ENCODE results near the gene HSPB7. TPM values are rescaled to one million over a fixed set of nuclear protein-coding genes. Genes with fewer than 3 reads are reported as not detected.
A peak's percentile ranks its signal among the peaks of the same experiment; 100 is the strongest.

The HSPB7 gene
- total RNA-seq, 5 donors from 2014 or later (not counting 1 experiment from before 2014, with no cell fraction given) = 0.19 TPM; not detected in 4

DNA sequence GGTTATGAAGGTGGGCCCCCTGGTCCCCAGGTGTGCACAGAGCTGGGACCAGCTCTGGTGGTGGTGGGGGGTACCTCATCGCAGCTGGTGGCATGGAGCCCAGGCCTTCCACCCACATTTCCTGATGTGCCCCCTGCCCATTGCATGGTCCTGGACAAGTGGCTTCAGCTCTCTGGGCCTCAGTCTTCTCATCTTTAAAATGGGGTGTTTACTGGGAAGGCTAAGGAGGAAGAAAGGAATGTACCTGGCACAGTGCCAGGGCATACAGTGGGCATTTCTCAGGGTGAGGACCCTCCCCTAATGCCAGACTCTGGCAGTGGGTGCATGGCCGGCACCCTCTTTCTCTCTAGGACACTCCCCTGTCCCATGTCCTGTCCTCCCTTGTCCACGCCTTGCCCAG is 33.2 kb upstream of the HSPB7 start:
- DNase-seq (no peak), ATAC-seq (replicated peaks in 1 of 4) (no peak)
- ChIA-PET CTCF (no interaction called here), POLR2A (no interaction called here)
- Histone ChIP-seq H3K9me3 (no peaks in the 10 kb centered on the region), H3K36me3 (ENCODE audit: control insufficient read depth in 2 of 2, extremely low read depth in 1 of 2, insufficient read depth in 1 of 2, low read length in 1 of 2) (no peaks in the 10 kb centered on the region), H3K4me3 (ENCODE audit: control insufficient read depth in 1 of 2, extremely low read depth in 1 of 2, low read length in 1 of 2) (no peak overlapping the region), H3K27ac (ENCODE audit: low read length) (no peak overlapping the region), H3K4me1 (ENCODE audit: control insufficient read depth in 1 of 2, extremely low read depth in 1 of 2, insufficient read depth in 2 of 2, low read length in 2 of 2) (peaks cover 2 to 13% of the 10 kb centered on the region in 2 experiments), H3K27me3 (replicated peaks in 1 of 2; ENCODE audit: control insufficient read depth in 2 of 2, extremely low read depth in 1 of 2, insufficient read depth in 2 of 2, low read length in 1 of 2) (peaks cover 0 to 46% of the 10 kb centered on the region in 2 experiments)
- Mint-ChIP-seq H3K4me1 (peaks cover 0 to 9% (median 6%) of the 10 kb centered on the region in 3 donors), H3K4me3 (no peak overlapping the region), H3K27me3 (peaks cover 6 to 11% of the 10 kb centered on the region in 2 donors), H3K27ac (no peak overlapping the region), H3K36me3 (no peaks in the 10 kb centered on the region), H3K9me3 (no peaks in the 10 kb centered on the region)
- 80% methylated on average over 1 of the region's 3 CpGs for WGBS (ENCODE audit: insufficient coverage)

- H3K27ac Mint-ChIP-seq = no peak overlapping the region
- WGBS (ENCODE audit: insufficient coverage) = no CpG with 5 or more reads among the region's 7 CpGs
Measured at GRCh38 chr1:16050328-16050727, 32.5 kb upstream of the HSPB7 start.

DNA sequence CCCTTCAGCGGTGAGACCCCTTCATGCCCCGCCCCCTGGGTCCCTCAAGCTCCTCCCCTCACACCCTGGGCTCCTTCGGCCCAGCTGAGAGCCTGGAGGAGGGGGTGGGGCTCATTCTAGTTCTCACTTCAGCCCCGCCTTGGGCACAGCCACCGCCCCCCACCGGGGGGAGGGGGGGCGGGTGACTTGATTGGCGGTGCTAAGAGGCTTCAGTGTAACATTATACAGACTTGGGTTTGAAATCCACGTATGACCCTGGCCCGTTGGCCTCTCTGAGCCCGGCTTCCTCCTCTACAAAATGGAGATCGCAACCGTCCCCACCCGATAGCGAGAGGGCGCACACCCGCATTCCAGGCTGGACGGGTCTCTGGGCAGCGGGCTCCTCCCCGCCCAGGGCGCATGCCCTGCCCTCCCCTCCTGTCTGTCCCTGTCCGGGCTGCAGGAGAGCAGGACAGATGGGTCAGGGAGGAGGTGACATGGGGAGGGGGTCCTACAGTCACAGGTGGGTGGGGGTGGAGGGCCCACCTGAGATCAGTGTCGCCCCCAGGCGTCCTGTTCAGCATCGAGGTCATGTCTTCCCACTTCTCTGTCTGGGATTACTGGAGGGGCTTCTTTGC is 30.8 kb upstream of the HSPB7 start:
- H3K27me3 Mint-ChIP-seq = peaks cover 6 to 11% of the 10 kb centered on the region in 2 donors
- no peaks in the 10 kb centered on the region for H3K9me3 Mint-ChIP-seq
- 9% methylated on average over 8 of the region's 25 CpGs for WGBS (ENCODE audit: insufficient coverage)
- DNase-seq = peak in 27 of 35 experiments; percentile 7 to 50 (median 34)
- no peaks in the 10 kb centered on the region for H3K36me3 Mint-ChIP-seq
- POLR2A ChIA-PET = no interaction called here
- peaks cover 2 to 9% of the 10 kb centered on the region in 2 experiments for H3K4me1 ChIP-seq (ENCODE audit: control insufficient read depth in 1 of 2, extremely low read depth in 1 of 2, insufficient read depth in 2 of 2, low read length in 2 of 2)
- peak; percentile 40 to 82 (median 44) for ATAC-seq (replicated peaks in 1 of 4)
- no peaks in the 10 kb centered on the region for H3K36me3 ChIP-seq (ENCODE audit: control insufficient read depth in 2 of 2, extremely low read depth in 1 of 2, insufficient read depth in 1 of 2, low read length in 1 of 2)
- H3K4me3 Mint-ChIP-seq = peak overlapping the region; percentile 21 to 67 (median 31)
- H3K4me3 ChIP-seq (ENCODE audit: control insufficient read depth in 1 of 2, extremely low read depth in 1 of 2, low read length in 1 of 2) = peak overlapping the region; percentile 23 to 34
- H3K9me3 ChIP-seq = no peaks in the 10 kb centered on the region
- H3K4me1 Mint-ChIP-seq = peaks cover 0 to 5% (median 2%) of the 10 kb centered on the region in 3 donors
- H3K27me3 ChIP-seq (replicated peaks in 1 of 2; ENCODE audit: control insufficient read depth in 2 of 2, extremely low read depth in 1 of 2, insufficient read depth in 2 of 2, low read length in 1 of 2) = peaks cover 0 to 46% of the 10 kb centered on the region in 2 experiments
- no peak overlapping the region for H3K27ac Mint-ChIP-seq
- CTCF ChIA-PET = interaction anchor here (0.5 to 0.6 kb wide), 2 partner anchors 137 to 903 kb away, joined by 3 to 4 read pairs; no protein-coding TSS in a partner anchor
- H3K27ac ChIP-seq (ENCODE audit: low read length) = no peak overlapping the region

More at GRCh38 chr1:16050328-16050727, 32.5 kb upstream of the HSPB7 start:
- Histone ChIP-seq H3K4me3 (ENCODE audit: control insufficient read depth in 1 of 2, extremely low read depth in 1 of 2, low read length in 1 of 2) (no peak overlapping the region), H3K36me3 (ENCODE audit: control insufficient read depth in 2 of 2, extremely low read depth in 1 of 2, insufficient read depth in 1 of 2, low read length in 1 of 2) (no peaks in the 10 kb centered on the region), H3K9me3 (no peaks in the 10 kb centered on the region), H3K27me3 (replicated peaks in 1 of 2; ENCODE audit: control insufficient read depth in 2 of 2, extremely low read depth in 1 of 2, insufficient read depth in 2 of 2, low read length in 1 of 2) (peaks cover 0 to 46% of the 10 kb centered on the region in 2 experiments), H3K27ac (ENCODE audit: low read length) (no peak overlapping the region), H3K4me1 (ENCODE audit: control insufficient read depth in 1 of 2, extremely low read depth in 1 of 2, insufficient read depth in 2 of 2, low read length in 2 of 2) (peaks cover 2 to 9% of the 10 kb centered on the region in 2 experiments)
- CTCF ChIA-PET = interaction anchor here in 1 of 2 donors (0.5 kb wide), 1 partner anchor 42 kb away, joined by 3 read pairs; no protein-coding TSS in a partner anchor
- Mint-ChIP-seq H3K4me3 (peak overlapping the region in 1 of 3 donors; percentile 67), H3K36me3 (no peaks in the 10 kb centered on the region), H3K9me3 (no peaks in the 10 kb centered on the region), H3K27me3 (peaks cover 6 to 11% of the 10 kb centered on the region in 2 donors), H3K4me1 (peaks cover 0 to 5% (median 2%) of the 10 kb centered on the region in 3 donors)
- POLR2A ChIA-PET = no interaction called here
- no peak for ATAC-seq (replicated peaks in 1 of 4)
- no peak for DNase-seq

DNA sequence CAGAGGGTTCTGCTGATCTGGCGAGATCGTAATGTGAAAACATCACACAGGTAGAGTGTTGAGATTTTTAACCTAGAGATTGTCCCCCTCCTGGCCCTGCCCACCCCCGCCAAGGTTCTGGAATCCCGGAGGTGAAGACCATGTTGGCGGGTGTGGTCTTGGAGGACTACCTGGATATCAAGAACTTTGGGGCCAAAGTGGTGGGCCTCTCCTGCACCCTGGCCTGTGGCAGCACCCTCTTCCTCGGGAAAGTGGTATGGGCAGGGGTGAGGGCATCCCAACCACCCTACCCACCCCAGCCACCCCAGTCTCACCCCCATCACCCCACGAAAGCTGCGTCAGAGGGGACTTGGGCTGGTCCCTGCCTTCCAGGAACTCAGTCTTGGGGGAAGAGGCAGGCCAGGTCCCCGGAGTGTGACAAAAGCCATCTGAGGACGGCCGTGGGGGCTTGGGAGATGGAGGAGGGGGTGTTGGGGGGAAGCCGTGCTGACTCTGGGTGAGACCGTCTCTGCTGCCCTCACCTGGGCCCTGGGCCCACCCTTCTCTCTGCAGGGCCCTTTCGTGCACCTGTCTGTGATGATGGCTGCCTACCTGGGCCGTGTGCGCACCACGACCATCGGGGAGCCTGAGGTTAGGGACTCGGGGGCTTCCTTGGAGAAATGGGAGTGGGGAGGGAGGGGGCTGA is 30.1 kb upstream of the HSPB7 start:
- H3K27me3 ChIP-seq (replicated peaks in 1 of 2; ENCODE audit: control insufficient read depth in 2 of 2, extremely low read depth in 1 of 2, insufficient read depth in 2 of 2, low read length in 1 of 2) = peaks cover 0 to 46% of the 10 kb centered on the region in 2 experiments
- Mint-ChIP-seq H3K4me1 (peaks cover 0 to 5% (median 2%) of the 10 kb centered on the region in 3 donors), H3K27ac (no peak overlapping the region), H3K27me3 (peaks cover 6 to 14% of the 10 kb centered on the region in 2 donors), H3K9me3 (no peaks in the 10 kb centered on the region), H3K36me3 (no peaks in the 10 kb centered on the region), H3K4me3 (peak overlapping the region in 1 of 3 donors; percentile 67)
- H3K4me1 ChIP-seq (ENCODE audit: control insufficient read depth in 1 of 2, extremely low read depth in 1 of 2, insufficient read depth in 2 of 2, low read length in 2 of 2) = peaks cover 2 to 9% of the 10 kb centered on the region in 2 experiments
- no peak overlapping the region for H3K4me3 ChIP-seq (ENCODE audit: control insufficient read depth in 1 of 2, extremely low read depth in 1 of 2, low read length in 1 of 2)
- no peaks in the 10 kb centered on the region for H3K36me3 ChIP-seq (ENCODE audit: control insufficient read depth in 2 of 2, extremely low read depth in 1 of 2, insufficient read depth in 1 of 2, low read length in 1 of 2)
- DNase-seq (no peak), ATAC-seq (replicated peaks in 1 of 4) (peak in 1 of 4 experiments; percentile 12)
- ChIA-PET CTCF (interaction anchor here (0.5 to 0.6 kb wide), 3 partner anchors 90 to 904 kb away, joined by 3 to 9 read pairs (median 4); no protein-coding TSS in a partner anchor), POLR2A (no interaction called here)
- no peak overlapping the region for H3K27ac ChIP-seq (ENCODE audit: low read length)
- 84% methylated on average over 8 of the region's 19 CpGs for WGBS (ENCODE audit: insufficient coverage)
- H3K9me3 ChIP-seq = no peaks in the 10 kb centered on the region

GRCh38 chr1:16046842-16047241 is 29.0 kb upstream of the HSPB7 start:
- CTCF ChIA-PET = no interaction called here
- WGBS (ENCODE audit: insufficient coverage) = 75% methylated on average over 7 of the region's 7 CpGs
- no peak overlapping the region for H3K27ac Mint-ChIP-seq

DNA sequence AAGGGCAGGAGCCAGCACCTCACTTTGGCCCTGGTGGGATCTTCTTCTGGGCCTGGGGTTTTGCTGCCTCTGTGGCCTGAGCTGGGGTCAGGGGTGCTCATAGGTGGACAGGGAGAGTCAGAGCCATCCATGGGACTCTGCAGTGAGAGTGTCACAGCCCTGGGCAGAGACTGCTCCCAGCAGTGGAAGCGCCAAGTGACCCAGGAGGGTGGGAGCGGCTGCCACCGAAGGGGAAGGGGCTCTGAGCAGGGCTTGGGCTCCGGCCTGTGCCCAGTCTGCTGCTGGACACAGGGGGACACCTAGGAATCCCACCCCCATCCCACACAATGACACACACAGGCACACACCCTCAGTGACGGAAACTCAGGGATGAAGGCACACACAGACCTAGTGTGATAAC is 26.1 kb upstream of the HSPB7 start:
- Histone ChIP-seq H3K9me3 (no peaks in the 10 kb centered on the region), H3K4me1 (ENCODE audit: control insufficient read depth in 1 of 2, extremely low read depth in 1 of 2, insufficient read depth in 2 of 2, low read length in 2 of 2) (peaks cover 2 to 6% of the 10 kb centered on the region in 2 experiments), H3K27ac (ENCODE audit: low read length) (no peak overlapping the region), H3K4me3 (ENCODE audit: control insufficient read depth in 1 of 2, extremely low read depth in 1 of 2, low read length in 1 of 2) (no peak overlapping the region), H3K27me3 (replicated peaks in 1 of 2; ENCODE audit: control insufficient read depth in 2 of 2, extremely low read depth in 1 of 2, insufficient read depth in 2 of 2, low read length in 1 of 2) (peaks cover 0 to 26% of the 10 kb centered on the region in 2 experiments), H3K36me3 (ENCODE audit: control insufficient read depth in 2 of 2, extremely low read depth in 1 of 2, insufficient read depth in 1 of 2, low read length in 1 of 2) (no peaks in the 10 kb centered on the region)
- Mint-ChIP-seq H3K4me3 (no peak overlapping the region), H3K27ac (no peak overlapping the region), H3K4me1 (peaks cover 0 to 2% (median 0%) of the 10 kb centered on the region in 3 donors), H3K27me3 (peaks cover 2 to 6% of the 10 kb centered on the region in 2 donors), H3K9me3 (no peaks in the 10 kb centered on the region), H3K36me3 (no peaks in the 10 kb centered on the region)
- no peak for ATAC-seq (replicated peaks in 1 of 4)
- ChIA-PET POLR2A (no interaction called here), CTCF (interaction anchor here in 1 of 2 donors (0.6 kb wide), 1 partner anchor 229 kb away, joined by 6 read pairs; no protein-coding TSS in a partner anchor)
- WGBS (ENCODE audit: insufficient coverage) = 70% methylated on average over 3 of the region's 5 CpGs
- DNase-seq = no peak

More at GRCh38 chr1:16046842-16047241, 29.0 kb upstream of the HSPB7 start:
- Mint-ChIP-seq H3K4me3 (peak overlapping the region in 1 of 3 donors; percentile 67), H3K36me3 (no peaks in the 10 kb centered on the region), H3K4me1 (peaks cover 0 to 5% (median 2%) of the 10 kb centered on the region in 3 donors), H3K27me3 (peaks cover 6 to 14% of the 10 kb centered on the region in 2 donors), H3K9me3 (no peaks in the 10 kb centered on the region)
- no peak overlapping the region for H3K27ac ChIP-seq (ENCODE audit: low read length)
- DNase-seq (no peak), ATAC-seq (replicated peaks in 1 of 4) (no peak)
- POLR2A ChIA-PET = no interaction called here
- H3K9me3 ChIP-seq = no peaks in the 10 kb centered on the region
- peaks cover 0 to 49% of the 10 kb centered on the region in 2 experiments for H3K27me3 ChIP-seq (replicated peaks in 1 of 2; ENCODE audit: control insufficient read depth in 2 of 2, extremely low read depth in 1 of 2, insufficient read depth in 2 of 2, low read length in 1 of 2)
- no peaks in the 10 kb centered on the region for H3K36me3 ChIP-seq (ENCODE audit: control insufficient read depth in 2 of 2, extremely low read depth in 1 of 2, insufficient read depth in 1 of 2, low read length in 1 of 2)
- H3K4me1 ChIP-seq (ENCODE audit: control insufficient read depth in 1 of 2, extremely low read depth in 1 of 2, insufficient read depth in 2 of 2, low read length in 2 of 2) = peaks cover 2 to 9% of the 10 kb centered on the region in 2 experiments
- no peak overlapping the region for H3K4me3 ChIP-seq (ENCODE audit: control insufficient read depth in 1 of 2, extremely low read depth in 1 of 2, low read length in 1 of 2)
